Nephron (organoid): ENCODE data around the gene TEPSIN.

Experiments
- H3K27ac Mint-ChIP-seq, 3 experiments: 2 replicates each; pipeline ENCODE4 v1.8.0; 2020; ENCODE audit warnings: mixed read lengths in 3 of 3, mild to moderate bottlenecking in 2 of 3, moderate library complexity in 1 of 3
- H3K27me3 Mint-ChIP-seq: 2 replicates; pipeline ENCODE4 v1.8.0; 2021; ENCODE audit warnings: low read depth, mild to moderate bottlenecking, moderate library complexity, mixed read lengths
- H3K36me3 Mint-ChIP-seq: 2 replicates; pipeline ENCODE4 v1.8.0; 2020; ENCODE audit warnings: low read depth, mixed read lengths
- H3K4me1 Mint-ChIP-seq: 2 replicates; pipeline ENCODE4 v1.8.0; 2020; ENCODE audit warnings: mixed read lengths
- H3K4me3 Mint-ChIP-seq, 3 experiments: 2 replicates each; pipeline ENCODE4 v1.8.0; 2020; ENCODE audit warnings: mild to moderate bottlenecking in 3 of 3, mixed read lengths in 3 of 3, moderate library complexity in 2 of 3
- H3K9me3 Mint-ChIP-seq: 2 replicates; pipeline ENCODE4 v1.8.0; 2020; ENCODE audit warnings: mixed read lengths
- CTCF ChIP-seq, 3 experiments: fragments of 200-600 bp; sonication (generic); IDR thresholded peaks; one replicate each; pipeline ENCODE4 v1.5.0; 2021; ENCODE audit warnings: antibody characterized with exemption in 3 of 3; ENCODE audit not compliant: unreplicated experiment in 3 of 3

TEPSIN gene

GRCh38 chr17:81187586-81188490 lies 51.0 kb downstream of the TEPSIN start:
- H3K4me1 Mint-ChIP-seq: peaks cover 10% of the 10 kb centered on the region
- H3K9me3 Mint-ChIP-seq: no peaks in the 10 kb centered on the region
- no peaks in the 10 kb centered on the region for H3K36me3 Mint-ChIP-seq
- H3K27ac Mint-ChIP-seq: no peak overlapping the region
- H3K27me3 Mint-ChIP-seq: no peaks in the 10 kb centered on the region
- H3K4me3 Mint-ChIP-seq: no peak overlapping the region
- TF ChIP-seq CTCF (IDR thresholded peaks at IDR 0.05; ENCODE audit: unreplicated experiment in 3 of 3): no peak

GRCh38 chr17:81187120-81187519 lies 51.7 kb downstream of the TEPSIN start:
- Mint-ChIP-seq H3K4me3 (no peak overlapping the region), H3K27ac (no peak overlapping the region), H3K4me1 (peaks cover 10% of the 10 kb centered on the region), H3K36me3 (no peaks in the 10 kb centered on the region), H3K27me3 (no peaks in the 10 kb centered on the region), H3K9me3 (no peaks in the 10 kb centered on the region)
- TF ChIP-seq CTCF (IDR thresholded peaks at IDR 0.05; ENCODE audit: unreplicated experiment in 3 of 3): no peak

GRCh38 chr17:81186203-81186602 lies 52.7 kb downstream of the TEPSIN start:
- H3K27ac Mint-ChIP-seq: no peak overlapping the region
- no peak overlapping the region for H3K4me3 Mint-ChIP-seq
- H3K4me1 Mint-ChIP-seq: peaks cover 10% of the 10 kb centered on the region
- no peaks in the 10 kb centered on the region for H3K9me3 Mint-ChIP-seq
- no peaks in the 10 kb centered on the region for H3K36me3 Mint-ChIP-seq
- TF ChIP-seq CTCF (IDR thresholded peaks at IDR 0.05; ENCODE audit: unreplicated experiment in 3 of 3): no peak
- no peaks in the 10 kb centered on the region for H3K27me3 Mint-ChIP-seq

GRCh38 chr17:81184555-81184954 lies 54.3 kb downstream of the TEPSIN start:
- H3K9me3 Mint-ChIP-seq: no peaks in the 10 kb centered on the region
- no peak for TF ChIP-seq CTCF (IDR thresholded peaks at IDR 0.05; ENCODE audit: unreplicated experiment in 3 of 3)
- peaks cover 15% of the 10 kb centered on the region for H3K4me1 Mint-ChIP-seq
- no peaks in the 10 kb centered on the region for H3K36me3 Mint-ChIP-seq
- no peaks in the 10 kb centered on the region for H3K27me3 Mint-ChIP-seq
- H3K4me3 Mint-ChIP-seq: no peak overlapping the region
- H3K27ac Mint-ChIP-seq: no peak overlapping the region

- no peaks in the 10 kb centered on the region for H3K27me3 Mint-ChIP-seq
- peaks cover 15% of the 10 kb centered on the region for H3K4me1 Mint-ChIP-seq
- H3K27ac Mint-ChIP-seq: no peak overlapping the region
- H3K9me3 Mint-ChIP-seq: no peaks in the 10 kb centered on the region
- H3K36me3 Mint-ChIP-seq: no peaks in the 10 kb centered on the region
- H3K4me3 Mint-ChIP-seq: no peak overlapping the region
- no peak for TF ChIP-seq CTCF (IDR thresholded peaks at IDR 0.05; ENCODE audit: unreplicated experiment in 3 of 3)
Measured at GRCh38 chr17:81183807-81184206, 55.0 kb downstream of the TEPSIN start.

GRCh38 chr17:81183316-81183715 lies 55.5 kb downstream of the TEPSIN start:
- H3K36me3 Mint-ChIP-seq: no peaks in the 10 kb centered on the region
- H3K27ac Mint-ChIP-seq: no peak overlapping the region
- H3K9me3 Mint-ChIP-seq: no peaks in the 10 kb centered on the region

More at GRCh38 chr17:81183316-81183715, 55.5 kb downstream of the TEPSIN start:
- Mint-ChIP-seq H3K4me1 (peaks cover 15% of the 10 kb centered on the region), H3K4me3 (no peak overlapping the region), H3K27me3 (no peaks in the 10 kb centered on the region)
- no peak for TF ChIP-seq CTCF (IDR thresholded peaks at IDR 0.05; ENCODE audit: unreplicated experiment in 3 of 3)
